ENCODE results near the gene MYBL2.

Gene MYBL2

DNA sequence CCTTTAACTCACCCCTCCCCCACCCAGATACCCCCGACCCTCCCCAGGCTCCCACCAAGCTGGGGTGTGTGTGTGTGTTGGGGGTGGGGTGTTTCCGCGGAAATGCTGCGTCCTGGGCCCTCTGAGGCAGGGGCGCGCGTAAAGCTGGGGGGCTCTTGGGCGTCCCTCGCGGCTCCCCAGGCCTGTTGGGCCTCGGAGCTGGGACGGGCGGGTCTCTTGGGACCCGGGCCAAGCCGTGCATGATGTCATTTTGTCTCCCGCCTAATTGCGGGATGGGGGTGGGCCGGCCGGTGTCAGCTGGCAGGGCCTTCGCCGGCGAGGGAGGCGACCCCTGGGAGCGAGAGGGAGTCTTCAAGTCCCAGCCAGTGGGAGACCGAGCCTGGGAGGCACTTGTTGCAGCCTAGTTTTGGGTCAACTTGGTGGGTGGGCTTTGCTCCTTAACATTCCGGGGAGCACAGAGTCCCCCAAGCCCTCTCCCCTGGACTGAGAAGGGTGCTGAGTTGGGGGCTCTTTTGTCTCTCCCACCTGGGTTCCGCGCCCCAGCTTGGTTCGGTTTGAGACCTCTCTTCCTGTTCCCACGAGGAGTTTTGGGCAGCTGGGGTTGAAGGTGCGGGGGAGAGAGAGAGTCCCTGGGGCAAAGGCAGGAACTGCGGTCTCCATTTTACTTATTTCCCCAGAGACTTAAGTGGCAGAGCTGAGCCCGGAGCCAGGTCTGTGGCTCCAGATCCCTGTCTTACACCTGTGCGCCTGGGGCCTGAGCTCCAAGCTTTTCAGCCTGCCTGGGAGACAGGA is 623 bp downstream of the MYBL2 start (continued):
- TF ChIP-seq, protein P1, sequence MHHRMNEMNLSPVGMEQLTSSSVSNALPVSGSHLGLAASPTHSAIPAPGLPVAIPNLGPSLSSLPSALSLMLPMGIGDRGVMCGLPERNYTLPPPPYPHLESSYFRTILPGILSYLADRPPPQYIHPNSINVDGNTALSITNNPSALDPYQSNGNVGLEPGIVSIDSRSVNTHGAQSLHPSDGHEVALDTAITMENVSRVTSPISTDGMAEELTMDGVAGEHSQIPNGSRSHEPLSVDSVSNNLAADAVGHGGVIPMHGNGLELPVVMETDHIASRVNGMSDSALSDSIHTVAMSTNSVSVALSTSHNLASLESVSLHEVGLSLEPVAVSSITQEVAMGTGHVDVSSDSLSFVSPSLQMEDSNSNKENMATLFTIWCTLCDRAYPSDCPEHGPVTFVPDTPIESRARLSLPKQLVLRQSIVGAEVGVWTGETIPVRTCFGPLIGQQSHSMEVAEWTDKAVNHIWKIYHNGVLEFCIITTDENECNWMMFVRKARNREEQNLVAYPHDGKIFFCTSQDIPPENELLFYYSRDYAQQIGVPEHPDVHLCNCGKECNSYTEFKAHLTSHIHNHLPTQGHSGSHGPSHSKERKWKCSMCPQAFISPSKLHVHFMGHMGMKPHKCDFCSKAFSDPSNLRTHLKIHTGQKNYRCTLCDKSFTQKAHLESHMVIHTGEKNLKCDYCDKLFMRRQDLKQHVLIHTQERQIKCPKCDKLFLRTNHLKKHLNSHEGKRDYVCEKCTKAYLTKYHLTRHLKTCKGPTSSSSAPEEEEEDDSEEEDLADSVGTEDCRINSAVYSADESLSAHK (tag by site-specific recombination; IDR thresholded peaks at IDR 0.05): 0 out of 2 replicates have a peak, but pooled peaks have one; percentile 50
- TF ChIP-seq, protein P2, sequence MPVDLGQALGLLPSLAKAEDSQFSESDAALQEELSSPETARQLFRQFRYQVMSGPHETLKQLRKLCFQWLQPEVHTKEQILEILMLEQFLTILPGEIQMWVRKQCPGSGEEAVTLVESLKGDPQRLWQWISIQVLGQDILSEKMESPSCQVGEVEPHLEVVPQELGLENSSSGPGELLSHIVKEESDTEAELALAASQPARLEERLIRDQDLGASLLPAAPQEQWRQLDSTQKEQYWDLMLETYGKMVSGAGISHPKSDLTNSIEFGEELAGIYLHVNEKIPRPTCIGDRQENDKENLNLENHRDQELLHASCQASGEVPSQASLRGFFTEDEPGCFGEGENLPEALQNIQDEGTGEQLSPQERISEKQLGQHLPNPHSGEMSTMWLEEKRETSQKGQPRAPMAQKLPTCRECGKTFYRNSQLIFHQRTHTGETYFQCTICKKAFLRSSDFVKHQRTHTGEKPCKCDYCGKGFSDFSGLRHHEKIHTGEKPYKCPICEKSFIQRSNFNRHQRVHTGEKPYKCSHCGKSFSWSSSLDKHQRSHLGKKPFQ (tag by site-specific recombination; IDR thresholded peaks at IDR 0.05): no peak
- TF ChIP-seq ZNF138 (tag by site-specific recombination; IDR thresholded peaks at IDR 0.05; ENCODE audit: borderline replicate concordance) (no peak), ZNF423 (tag by site-specific recombination; IDR thresholded peaks at IDR 0.05) (no peak; the same call in 1 of the 2 replicates), ZNF24 (tag by site-specific recombination; IDR thresholded peaks at IDR 0.05) (0 out of 2 replicates have a peak, but pooled peaks have one; percentile 55), ZBTB21 (tag by site-specific recombination; IDR thresholded peaks at IDR 0.05) (peak; percentile 81), ZSCAN23 (tag by site-specific recombination; IDR thresholded peaks at IDR 0.05) (no peak)
- TF ChIP-seq, protein P3, sequence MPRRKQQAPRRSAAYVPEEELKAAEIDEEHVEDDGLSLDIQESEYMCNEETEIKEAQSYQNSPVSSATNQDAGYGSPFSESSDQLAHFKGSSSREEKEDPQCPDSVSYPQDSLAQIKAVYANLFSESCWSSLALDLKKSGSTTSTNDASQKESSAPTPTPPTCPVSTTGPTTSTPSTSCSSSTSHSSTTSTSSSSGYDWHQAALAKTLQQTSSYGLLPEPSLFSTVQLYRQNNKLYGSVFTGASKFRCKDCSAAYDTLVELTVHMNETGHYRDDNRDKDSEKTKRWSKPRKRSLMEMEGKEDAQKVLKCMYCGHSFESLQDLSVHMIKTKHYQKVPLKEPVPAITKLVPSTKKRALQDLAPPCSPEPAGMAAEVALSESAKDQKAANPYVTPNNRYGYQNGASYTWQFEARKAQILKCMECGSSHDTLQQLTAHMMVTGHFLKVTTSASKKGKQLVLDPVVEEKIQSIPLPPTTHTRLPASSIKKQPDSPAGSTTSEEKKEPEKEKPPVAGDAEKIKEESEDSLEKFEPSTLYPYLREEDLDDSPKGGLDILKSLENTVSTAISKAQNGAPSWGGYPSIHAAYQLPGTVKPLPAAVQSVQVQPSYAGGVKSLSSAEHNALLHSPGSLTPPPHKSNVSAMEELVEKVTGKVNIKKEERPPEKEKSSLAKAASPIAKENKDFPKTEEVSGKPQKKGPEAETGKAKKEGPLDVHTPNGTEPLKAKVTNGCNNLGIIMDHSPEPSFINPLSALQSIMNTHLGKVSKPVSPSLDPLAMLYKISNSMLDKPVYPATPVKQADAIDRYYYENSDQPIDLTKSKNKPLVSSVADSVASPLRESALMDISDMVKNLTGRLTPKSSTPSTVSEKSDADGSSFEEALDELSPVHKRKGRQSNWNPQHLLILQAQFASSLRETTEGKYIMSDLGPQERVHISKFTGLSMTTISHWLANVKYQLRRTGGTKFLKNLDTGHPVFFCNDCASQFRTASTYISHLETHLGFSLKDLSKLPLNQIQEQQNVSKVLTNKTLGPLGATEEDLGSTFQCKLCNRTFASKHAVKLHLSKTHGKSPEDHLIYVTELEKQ (tag by site-specific recombination; IDR thresholded peaks at IDR 0.05; ENCODE audit: borderline replicate concordance): no peak
- TF ChIP-seq, protein P4, sequence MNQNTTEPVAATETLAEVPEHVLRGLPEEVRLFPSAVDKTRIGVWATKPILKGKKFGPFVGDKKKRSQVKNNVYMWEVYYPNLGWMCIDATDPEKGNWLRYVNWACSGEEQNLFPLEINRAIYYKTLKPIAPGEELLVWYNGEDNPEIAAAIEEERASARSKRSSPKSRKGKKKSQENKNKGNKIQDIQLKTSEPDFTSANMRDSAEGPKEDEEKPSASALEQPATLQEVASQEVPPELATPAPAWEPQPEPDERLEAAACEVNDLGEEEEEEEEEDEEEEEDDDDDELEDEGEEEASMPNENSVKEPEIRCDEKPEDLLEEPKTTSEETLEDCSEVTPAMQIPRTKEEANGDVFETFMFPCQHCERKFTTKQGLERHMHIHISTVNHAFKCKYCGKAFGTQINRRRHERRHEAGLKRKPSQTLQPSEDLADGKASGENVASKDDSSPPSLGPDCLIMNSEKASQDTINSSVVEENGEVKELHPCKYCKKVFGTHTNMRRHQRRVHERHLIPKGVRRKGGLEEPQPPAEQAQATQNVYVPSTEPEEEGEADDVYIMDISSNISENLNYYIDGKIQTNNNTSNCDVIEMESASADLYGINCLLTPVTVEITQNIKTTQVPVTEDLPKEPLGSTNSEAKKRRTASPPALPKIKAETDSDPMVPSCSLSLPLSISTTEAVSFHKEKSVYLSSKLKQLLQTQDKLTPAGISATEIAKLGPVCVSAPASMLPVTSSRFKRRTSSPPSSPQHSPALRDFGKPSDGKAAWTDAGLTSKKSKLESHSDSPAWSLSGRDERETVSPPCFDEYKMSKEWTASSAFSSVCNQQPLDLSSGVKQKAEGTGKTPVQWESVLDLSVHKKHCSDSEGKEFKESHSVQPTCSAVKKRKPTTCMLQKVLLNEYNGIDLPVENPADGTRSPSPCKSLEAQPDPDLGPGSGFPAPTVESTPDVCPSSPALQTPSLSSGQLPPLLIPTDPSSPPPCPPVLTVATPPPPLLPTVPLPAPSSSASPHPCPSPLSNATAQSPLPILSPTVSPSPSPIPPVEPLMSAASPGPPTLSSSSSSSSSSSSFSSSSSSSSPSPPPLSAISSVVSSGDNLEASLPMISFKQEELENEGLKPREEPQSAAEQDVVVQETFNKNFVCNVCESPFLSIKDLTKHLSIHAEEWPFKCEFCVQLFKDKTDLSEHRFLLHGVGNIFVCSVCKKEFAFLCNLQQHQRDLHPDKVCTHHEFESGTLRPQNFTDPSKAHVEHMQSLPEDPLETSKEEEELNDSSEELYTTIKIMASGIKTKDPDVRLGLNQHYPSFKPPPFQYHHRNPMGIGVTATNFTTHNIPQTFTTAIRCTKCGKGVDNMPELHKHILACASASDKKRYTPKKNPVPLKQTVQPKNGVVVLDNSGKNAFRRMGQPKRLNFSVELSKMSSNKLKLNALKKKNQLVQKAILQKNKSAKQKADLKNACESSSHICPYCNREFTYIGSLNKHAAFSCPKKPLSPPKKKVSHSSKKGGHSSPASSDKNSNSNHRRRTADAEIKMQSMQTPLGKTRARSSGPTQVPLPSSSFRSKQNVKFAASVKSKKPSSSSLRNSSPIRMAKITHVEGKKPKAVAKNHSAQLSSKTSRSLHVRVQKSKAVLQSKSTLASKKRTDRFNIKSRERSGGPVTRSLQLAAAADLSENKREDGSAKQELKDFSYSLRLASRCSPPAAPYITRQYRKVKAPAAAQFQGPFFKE (tag by site-specific recombination; IDR thresholded peaks at IDR 0.05; ENCODE audit: borderline replicate concordance): no peak

DNA sequence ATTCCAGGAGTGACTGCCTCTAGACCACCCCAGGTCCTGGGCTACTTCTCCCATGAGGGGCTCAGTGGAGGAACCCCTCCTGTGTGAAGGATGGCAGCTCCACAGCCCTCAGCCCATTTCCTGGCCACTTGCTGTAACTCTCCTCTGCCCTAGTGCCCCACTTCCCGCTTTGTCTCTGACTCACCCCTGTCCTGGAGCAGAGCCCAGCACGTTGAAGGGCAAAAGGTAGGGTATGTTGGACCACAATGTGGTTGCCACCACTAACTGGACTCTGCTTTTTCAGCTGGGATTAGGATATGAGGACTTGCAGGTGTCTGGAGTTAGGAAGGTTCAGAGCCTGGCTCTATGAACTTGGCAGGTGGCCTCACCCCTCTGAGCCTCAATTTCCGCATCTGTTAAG is 2.4 kb downstream of the MYBL2 start:
- peaks cover 24 to 48% of the 10 kb centered on the region in 2 experiments; a peak in 2 of 3 replicates for H3K36me3 ChIP-seq (ENCODE audit: control insufficient read depth in 2 of 2, insufficient read depth in 1 of 2, low read length in 2 of 2)
- POLR2A ChIA-PET: interaction anchor here (0.6 kb wide), 2 partner anchors 29 to 80 kb away, joined by 3 to 4 read pairs; no protein-coding TSS in a partner anchor

More for the DNA sequence above, 2.4 kb downstream of the MYBL2 start:
- TF ChIP-seq ZNF202 (tag by site-specific recombination; IDR thresholded peaks at IDR 0.05; ENCODE audit: borderline replicate concordance): no peak
- TF ChIP-seq BCL11A (tag by site-specific recombination; IDR thresholded peaks at IDR 0.05; ENCODE audit: low read depth): no peak
- no peak for TF ChIP-seq MYNN (tag by site-specific recombination; IDR thresholded peaks at IDR 0.05; ENCODE audit: borderline replicate concordance)
- TF ChIP-seq ZNF610 (tag by site-specific recombination; IDR thresholded peaks at IDR 0.05; ENCODE audit: borderline replicate concordance): no peak
- TF ChIP-seq, protein P5, sequence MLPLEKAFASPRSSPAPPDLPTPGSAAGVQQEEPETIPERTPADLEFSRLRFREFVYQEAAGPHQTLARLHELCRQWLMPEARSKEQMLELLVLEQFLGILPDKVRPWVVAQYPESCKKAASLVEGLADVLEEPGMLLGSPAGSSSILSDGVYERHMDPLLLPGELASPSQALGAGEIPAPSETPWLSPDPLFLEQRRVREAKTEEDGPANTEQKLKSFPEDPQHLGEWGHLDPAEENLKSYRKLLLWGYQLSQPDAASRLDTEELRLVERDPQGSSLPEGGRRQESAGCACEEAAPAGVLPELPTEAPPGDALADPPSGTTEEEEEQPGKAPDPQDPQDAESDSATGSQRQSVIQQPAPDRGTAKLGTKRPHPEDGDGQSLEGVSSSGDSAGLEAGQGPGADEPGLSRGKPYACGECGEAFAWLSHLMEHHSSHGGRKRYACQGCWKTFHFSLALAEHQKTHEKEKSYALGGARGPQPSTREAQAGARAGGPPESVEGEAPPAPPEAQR (tag by site-specific recombination; IDR thresholded peaks at IDR 0.05): no peak
- no peak for TF ChIP-seq BCL11B (tag by site-specific recombination; IDR thresholded peaks at IDR 0.05; ENCODE audit: low read depth)
- TF ChIP-seq KLF16 (tag by site-specific recombination; IDR thresholded peaks at IDR 0.05): no peak
- TF ChIP-seq WT1 (tag by site-specific recombination; IDR thresholded peaks at IDR 0.05): no peak
- TF ChIP-seq, protein P6, sequence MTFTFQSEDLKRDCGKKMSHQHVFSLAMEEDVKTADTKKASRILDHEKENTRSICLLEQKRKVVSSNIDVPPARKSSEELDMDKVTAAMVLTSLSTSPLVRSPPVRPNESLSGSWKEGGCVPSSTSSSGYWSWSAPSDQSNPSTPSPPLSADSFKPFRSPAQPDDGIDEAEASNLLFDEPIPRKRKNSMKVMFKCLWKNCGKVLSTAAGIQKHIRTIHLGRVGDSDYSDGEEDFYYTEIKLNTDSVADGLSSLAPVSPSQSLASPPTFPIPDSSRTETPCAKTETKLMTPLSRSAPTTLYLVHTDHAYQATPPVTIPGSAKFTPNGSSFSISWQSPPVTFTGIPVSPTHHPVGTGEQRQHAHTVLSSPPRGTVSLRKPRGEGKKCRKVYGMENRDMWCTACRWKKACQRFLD (tag by site-specific recombination; IDR thresholded peaks at IDR 0.05): no peak
- no peak for TF ChIP-seq ZSCAN23 (tag by site-specific recombination; IDR thresholded peaks at IDR 0.05)
- Histone ChIP-seq H3K27ac (ENCODE audit: extremely low read depth, low read depth, low read length) (no peak overlapping the region), H3K4me1 (ENCODE audit: control insufficient read depth, insufficient read depth, low read length) (no peaks in the 10 kb centered on the region), H3K9me3 (ENCODE audit: control insufficient read depth, insufficient read depth, low read depth, low read length) (no peaks in the 10 kb centered on the region), H3K4me3 (ENCODE audit: low read depth, low read length) (no peak overlapping the region)
- CTCF ChIA-PET: no interaction called here
